Nephron progenitor cell (in vitro differentiated cells): ENCODE measurements around the gene DLAT.
"Not testable (repeated sequence)": the region's sequence is repeated elsewhere in the genome, so short reads cannot be mapped to it uniquely, and the experiment has no call there.

ENCODE experiments used
- DNase-seq: peaks from one replicate; pipeline ENCODE4 v3.0.0; 2021
- H3K27ac Mint-ChIP-seq: 2 replicates; pipeline ENCODE4 v1.8.0; 2021; ENCODE audit warnings: mild to moderate bottlenecking, moderate library complexity, mixed read lengths
- H3K27me3 Mint-ChIP-seq: 2 replicates; pipeline ENCODE4 v1.8.0; 2021; ENCODE audit warnings: mild to moderate bottlenecking, low read depth, mixed read lengths; ENCODE audit not compliant: poor library complexity
- H3K36me3 Mint-ChIP-seq: 2 replicates; pipeline ENCODE4 v1.8.0; 2021; ENCODE audit warnings: low read depth, mixed read lengths
- H3K4me1 Mint-ChIP-seq: 2 replicates; pipeline ENCODE4 v1.8.0; 2021; ENCODE audit warnings: mixed read lengths
- H3K4me3 Mint-ChIP-seq: 2 replicates; pipeline ENCODE4 v1.8.0; 2021; ENCODE audit warnings: mild to moderate bottlenecking, moderate library complexity, mixed read lengths
- H3K9me3 Mint-ChIP-seq: 2 replicates; pipeline ENCODE4 v1.8.0; 2021; ENCODE audit warnings: mild to moderate bottlenecking, moderate library complexity, mixed read lengths
- CTCF ChIP-seq: fragments of 200-600 bp; sonication (generic); IDR thresholded peaks from 2 replicates; pipeline ENCODE4 v1.5.0; 2021; ENCODE audit warnings: antibody characterized with exemption

DLAT gene

GRCh38 chr11:112037527-112037926 lies 12.3 kb downstream of the DLAT start:
- DNase-seq: no peak
- no peak overlapping the region for H3K27ac Mint-ChIP-seq
- H3K4me3 Mint-ChIP-seq: no peak overlapping the region
- peaks cover 82% of the 10 kb centered on the region for H3K36me3 Mint-ChIP-seq
- no peaks in the 10 kb centered on the region for H3K4me1 Mint-ChIP-seq
- TF ChIP-seq CTCF: no peak
- H3K27me3 Mint-ChIP-seq: no peaks in the 10 kb centered on the region
- H3K9me3 Mint-ChIP-seq: no peaks in the 10 kb centered on the region

- peaks cover 15% of the 10 kb centered on the region for H3K9me3 Mint-ChIP-seq
- TF ChIP-seq CTCF: no peak
- no peak overlapping the region for H3K27ac Mint-ChIP-seq
- no peak overlapping the region for H3K4me3 Mint-ChIP-seq
- H3K36me3 Mint-ChIP-seq: peaks cover 90% of the 10 kb centered on the region
- H3K27me3 Mint-ChIP-seq: peaks cover 1% of the 10 kb centered on the region
- no peak for DNase-seq
- H3K4me1 Mint-ChIP-seq: no peaks in the 10 kb centered on the region
Observed at GRCh38 chr11:112042161-112042960, 17.2 kb downstream of the DLAT start.

GRCh38 chr11:112042961-112043304 lies 17.7 kb downstream of the DLAT start:
- Mint-ChIP-seq H3K36me3 (peaks cover 90% of the 10 kb centered on the region), H3K27ac (no peak overlapping the region), H3K4me1 (no peaks in the 10 kb centered on the region), H3K4me3 (no peak overlapping the region), H3K9me3 (peaks cover 19% of the 10 kb centered on the region), H3K27me3 (peaks cover 3% of the 10 kb centered on the region)
- no peak for DNase-seq
- TF ChIP-seq CTCF: no peak

- TF ChIP-seq CTCF: no peak
- Mint-ChIP-seq H3K4me3 (no peak overlapping the region), H3K36me3 (peaks cover 93% of the 10 kb centered on the region), H3K9me3 (peaks cover 29% of the 10 kb centered on the region), H3K27me3 (peaks cover 3% of the 10 kb centered on the region), H3K27ac (no peak overlapping the region), H3K4me1 (no peaks in the 10 kb centered on the region)
- DNase-seq: no peak
Observed at GRCh38 chr11:112044961-112045360, 19.8 kb downstream of the DLAT start.

- not testable (repeated sequence) for H3K27me3 Mint-ChIP-seq, H3K4me3 Mint-ChIP-seq, H3K4me1 Mint-ChIP-seq, H3K27ac Mint-ChIP-seq, DNase-seq
- H3K9me3 Mint-ChIP-seq: peaks cover 29% of the 10 kb centered on the region
- peaks cover 96% of the 10 kb centered on the region for H3K36me3 Mint-ChIP-seq
Observed at GRCh38 chr11:112046647-112047046, 21.4 kb downstream of the DLAT start.

GRCh38 chr11:112048256-112048655 lies 23.0 kb downstream of the DLAT start:
- peak overlapping the region; percentile 15 for H3K27ac Mint-ChIP-seq
- not testable (repeated sequence) for H3K4me3 Mint-ChIP-seq, H3K27me3 Mint-ChIP-seq, DNase-seq, H3K4me1 Mint-ChIP-seq
- H3K9me3 Mint-ChIP-seq: peaks cover 29% of the 10 kb centered on the region
- peaks cover 94% of the 10 kb centered on the region for H3K36me3 Mint-ChIP-seq

GRCh38 chr11:112049777-112050176 lies 24.6 kb downstream of the DLAT start:
- no peaks in the 10 kb centered on the region for H3K4me1 Mint-ChIP-seq
- H3K27ac Mint-ChIP-seq: no peak overlapping the region
- TF ChIP-seq CTCF: no peak
- H3K36me3 Mint-ChIP-seq: peaks cover 92% of the 10 kb centered on the region
- peaks cover 29% of the 10 kb centered on the region for H3K9me3 Mint-ChIP-seq
- DNase-seq: no peak
- peaks cover 3% of the 10 kb centered on the region for H3K27me3 Mint-ChIP-seq
- no peak overlapping the region for H3K4me3 Mint-ChIP-seq
